WTC11 (cell line): ENCODE measurements around the gene ERFL. TPM values are rescaled to one million over a fixed set of nuclear protein-coding genes. Genes with fewer than 3 reads are reported as not detected.

Experiments used
- ATAC-seq: fragments of 200-7000 bp; cut with Tn5 transposase; 2 replicates; pipeline ENCODE4 v1.10.0; 2021; ENCODE audit warnings: mild to moderate bottlenecking, moderate library complexity
- CTCF ChIA-PET: fragments of 300-600 bp; sonication (Branson Sonifier 250); formaldehyde crosslinking; loops from one replicate; lab custom pipeline; 2021; ENCODE audit warnings: antibody characterized with exemption; lab: Charles Lee
- POLR2A ChIA-PET: fragments of 350-600 bp; sonication (Branson Sonifier 250); formaldehyde crosslinking; loops from one replicate; lab custom pipeline; 2021; ENCODE audit warnings: antibody characterized with exemption; lab: Charles Lee
- DNase-seq: peaks from one replicate; pipeline ENCODE4 v3.0.0; 2021; ENCODE audit warnings: low spot score
- H3K27ac Mint-ChIP-seq: 2 replicates; pipeline ENCODE4 v1.8.0; 2021; ENCODE audit warnings: mixed read lengths
- H3K27me3 Mint-ChIP-seq: 2 replicates; pipeline ENCODE4 v1.8.0; 2021; ENCODE audit warnings: low read depth, mild to moderate bottlenecking, moderate library complexity, mixed read lengths
- H3K36me3 Mint-ChIP-seq: 2 replicates; pipeline ENCODE4 v1.8.0; 2021; ENCODE audit warnings: mixed read lengths
- H3K4me1 Mint-ChIP-seq: 2 replicates; pipeline ENCODE4 v1.8.0; 2022; ENCODE audit warnings: mixed read lengths
- H3K4me3 Mint-ChIP-seq: 2 replicates; pipeline ENCODE4 v1.8.0; 2021; ENCODE audit warnings: mild to moderate bottlenecking, moderate library complexity, mixed read lengths
- H3K9me3 Mint-ChIP-seq: 2 replicates; pipeline ENCODE4 v1.8.0; 2021; ENCODE audit warnings: mixed read lengths
- ATF1 ChIP-seq: sonication (generic); formaldehyde crosslinking; IDR thresholded peaks from 2 replicates; pipeline ENCODE4 v1.8.1; 2023; ENCODE audit warnings: mild to moderate bottlenecking, moderate library complexity, missing genetic modification reagents
- FOXK1 ChIP-seq: sonication (generic); formaldehyde crosslinking; IDR thresholded peaks from 2 replicates; pipeline ENCODE4 v1.8.0; 2022; ENCODE audit warnings: mild to moderate bottlenecking, moderate library complexity, missing genetic modification reagents
- IRF2 ChIP-seq: sonication (generic); formaldehyde crosslinking; IDR thresholded peaks from 2 replicates; pipeline ENCODE4 v1.8.0; 2022; ENCODE audit warnings: low read depth, missing genetic modification reagents, borderline replicate concordance
- JAZF1 ChIP-seq: fragments of 250-450 bp; sonication (Bioruptor Pico); IDR thresholded peaks from 2 replicates; pipeline ENCODE4 v1.9.0; 2021; ENCODE audit warnings: moderate library complexity, mild to moderate bottlenecking, inconsistent platforms
- NFE2L1 ChIP-seq: sonication (generic); formaldehyde crosslinking; IDR thresholded peaks from 2 replicates; pipeline ENCODE4 v1.8.1; 2023; ENCODE audit warnings: missing genetic modification reagents
- NR1H2 ChIP-seq: sonication (generic); formaldehyde crosslinking; IDR thresholded peaks from 2 replicates; pipeline ENCODE4 v1.9.0; 2021; ENCODE audit warnings: mild to moderate bottlenecking, moderate library complexity, missing genetic modification reagents
- SMAD3 ChIP-seq: sonication (generic); formaldehyde crosslinking; IDR thresholded peaks from 2 replicates; pipeline ENCODE4 v1.8.0; 2022; ENCODE audit warnings: missing genetic modification reagents, mild to moderate bottlenecking, borderline replicate concordance
- TEAD4 ChIP-seq: sonication (generic); formaldehyde crosslinking; IDR thresholded peaks from 2 replicates; pipeline ENCODE4 v1.8.0; 2022; ENCODE audit warnings: mild to moderate bottlenecking, missing genetic modification reagents
- ZBTB21 ChIP-seq: sonication (generic); formaldehyde crosslinking; IDR thresholded peaks from 2 replicates; pipeline ENCODE4 v1.8.1; 2023; ENCODE audit warnings: mild to moderate bottlenecking, missing genetic modification reagents, borderline replicate concordance
- ZNF219 ChIP-seq: sonication (generic); formaldehyde crosslinking; IDR thresholded peaks from 2 replicates; pipeline ENCODE4 v1.8.0; 2023; ENCODE audit warnings: missing genetic modification reagents, mild to moderate bottlenecking, borderline replicate concordance
- ZNF263 ChIP-seq: sonication (generic); formaldehyde crosslinking; IDR thresholded peaks from 2 replicates; pipeline ENCODE4 v1.8.1; 2022; ENCODE audit warnings: low read depth, mild to moderate bottlenecking, moderate library complexity, missing genetic modification reagents
- ZNF416 ChIP-seq: fragments of 250-450 bp; sonication (Bioruptor Pico); IDR thresholded peaks from 2 replicates; pipeline ENCODE4 v1.9.0; 2021; ENCODE audit warnings: mild to moderate bottlenecking, inconsistent platforms
- ZNF423 ChIP-seq: fragments of 250-450 bp; sonication (Bioruptor Pico); IDR thresholded peaks from 2 replicates; pipeline ENCODE4 v2.1.2; 2022; ENCODE audit warnings: mild to moderate bottlenecking, moderate library complexity
- total RNA-seq: library from RNA; stranded (reverse); gene quantifications from 3 replicates; pipeline ENCODE4 v1.2.3, GENCODE V29; 2021
- TF ChIP-seq, protein P1 (sequence below): sonication (generic); formaldehyde crosslinking; IDR thresholded peaks from 2 replicates; pipeline ENCODE4 v1.8.0; 2023; ENCODE audit warnings: missing genetic modification reagents
- TF ChIP-seq, protein P2 (sequence below): fragments of 250-450 bp; sonication (Bioruptor Pico); IDR thresholded peaks from 2 replicates; pipeline ENCODE4 v1.9.0; 2021; ENCODE audit warnings: moderate library complexity, mild to moderate bottlenecking, inconsistent platforms, borderline replicate concordance
- TF ChIP-seq, protein P3 (sequence below): sonication (generic); formaldehyde crosslinking; IDR thresholded peaks from 2 replicates; pipeline ENCODE4 v1.8.1; 2023; ENCODE audit warnings: mild to moderate bottlenecking, moderate library complexity, missing genetic modification reagents
- TF ChIP-seq, protein P4 (sequence below): sonication (generic); formaldehyde crosslinking; IDR thresholded peaks from 2 replicates; pipeline ENCODE4 v1.8.0; 2022; ENCODE audit warnings: mild to moderate bottlenecking, missing genetic modification reagents
- TF ChIP-seq, protein P5 (sequence below): sonication (generic); formaldehyde crosslinking; IDR thresholded peaks from 2 replicates; pipeline ENCODE4 v1.8.1; 2022; ENCODE audit warnings: mild to moderate bottlenecking, moderate library complexity, missing genetic modification reagents
- TF ChIP-seq, protein P6 (sequence below): sonication (generic); formaldehyde crosslinking; IDR thresholded peaks from 2 replicates; pipeline ENCODE4 v1.8.1; 2023; ENCODE audit warnings: mild to moderate bottlenecking, missing genetic modification reagents
- TF ChIP-seq, protein P7 (sequence below): sonication (generic); formaldehyde crosslinking; IDR thresholded peaks from 2 replicates; pipeline ENCODE4 v1.8.1; 2023; ENCODE audit warnings: mild to moderate bottlenecking, missing genetic modification reagents, moderate library complexity
- TF ChIP-seq, protein P8 (sequence below): sonication (generic); formaldehyde crosslinking; IDR thresholded peaks from 2 replicates; pipeline ENCODE4 v1.8.1; 2022; ENCODE audit warnings: missing genetic modification reagents, borderline replicate concordance

ERFL gene
- total RNA-seq, 1 experiment from 2014 or later, result 0.31 TPM

DNA sequence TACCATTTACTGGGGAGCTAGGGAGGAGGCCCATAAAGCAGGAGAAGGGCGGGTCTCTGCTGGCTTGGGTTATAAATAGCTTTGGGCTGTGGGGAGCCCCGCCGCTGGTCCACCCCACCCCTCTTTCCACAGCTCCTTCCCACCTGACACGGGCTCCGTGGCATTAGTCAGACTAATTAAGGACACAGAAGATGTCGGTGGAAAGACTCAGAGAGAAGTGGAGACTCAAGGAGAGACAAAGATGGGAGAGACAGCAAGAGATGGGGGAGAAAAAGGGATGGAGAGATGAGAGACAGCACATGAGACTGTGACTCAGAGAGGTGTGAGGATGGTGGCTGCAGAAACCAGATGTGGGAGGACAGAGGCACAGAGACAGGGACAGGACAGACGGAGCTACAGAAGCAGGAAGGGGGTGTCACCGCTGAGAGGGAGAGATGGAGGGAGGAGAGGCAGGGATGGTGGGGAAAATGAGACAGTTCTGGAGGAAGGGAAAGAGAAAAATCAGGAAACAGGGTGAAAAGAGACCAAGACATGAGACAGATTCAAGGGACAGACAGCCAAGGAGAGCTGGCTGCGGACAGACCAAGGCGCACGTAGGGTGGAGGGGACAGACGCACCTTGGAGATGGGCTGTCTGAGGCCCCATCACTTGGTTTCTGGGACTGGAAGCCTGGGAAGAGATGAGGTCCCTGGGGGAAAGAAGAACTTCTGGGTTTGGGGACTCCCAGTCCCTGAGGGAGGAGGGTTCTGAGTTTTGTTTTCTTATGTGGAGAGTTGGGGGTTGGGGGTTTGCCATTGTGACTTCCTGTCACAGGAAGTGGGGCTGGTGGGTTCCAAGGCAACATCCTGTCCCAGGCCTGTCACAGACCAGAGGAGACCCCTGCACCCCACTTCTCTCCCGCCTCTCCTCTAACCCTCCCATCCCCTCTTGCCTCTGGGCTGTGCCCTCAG lies 41.2 kb downstream of the ERFL start (continued):
- TF ChIP-seq TEAD4 (no peak), JAZF1 (CRISPR knock-in tag) (no peak), IRF2 (CRISPR knock-in tag) (no peak), ZNF416 (CRISPR knock-in tag) (no peak)
- TF ChIP-seq, protein P1, sequence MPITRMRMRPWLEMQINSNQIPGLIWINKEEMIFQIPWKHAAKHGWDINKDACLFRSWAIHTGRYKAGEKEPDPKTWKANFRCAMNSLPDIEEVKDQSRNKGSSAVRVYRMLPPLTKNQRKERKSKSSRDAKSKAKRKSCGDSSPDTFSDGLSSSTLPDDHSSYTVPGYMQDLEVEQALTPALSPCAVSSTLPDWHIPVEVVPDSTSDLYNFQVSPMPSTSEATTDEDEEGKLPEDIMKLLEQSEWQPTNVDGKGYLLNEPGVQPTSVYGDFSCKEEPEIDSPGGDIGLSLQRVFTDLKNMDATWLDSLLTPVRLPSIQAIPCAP, result no peak
- TF ChIP-seq, protein P2, sequence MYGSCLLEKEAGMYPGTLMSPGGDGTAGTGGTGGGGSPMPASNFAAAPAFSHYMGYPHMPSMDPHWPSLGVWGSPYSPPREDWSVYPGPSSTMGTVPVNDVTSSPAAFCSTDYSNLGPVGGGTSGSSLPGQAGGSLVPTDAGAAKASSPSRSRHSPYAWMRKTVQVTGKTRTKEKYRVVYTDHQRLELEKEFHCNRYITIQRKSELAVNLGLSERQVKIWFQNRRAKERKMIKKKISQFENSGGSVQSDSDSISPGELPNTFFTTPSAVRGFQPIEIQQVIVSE, result no peak
- TF ChIP-seq, all 79 proteins: peak for 0

DNA sequence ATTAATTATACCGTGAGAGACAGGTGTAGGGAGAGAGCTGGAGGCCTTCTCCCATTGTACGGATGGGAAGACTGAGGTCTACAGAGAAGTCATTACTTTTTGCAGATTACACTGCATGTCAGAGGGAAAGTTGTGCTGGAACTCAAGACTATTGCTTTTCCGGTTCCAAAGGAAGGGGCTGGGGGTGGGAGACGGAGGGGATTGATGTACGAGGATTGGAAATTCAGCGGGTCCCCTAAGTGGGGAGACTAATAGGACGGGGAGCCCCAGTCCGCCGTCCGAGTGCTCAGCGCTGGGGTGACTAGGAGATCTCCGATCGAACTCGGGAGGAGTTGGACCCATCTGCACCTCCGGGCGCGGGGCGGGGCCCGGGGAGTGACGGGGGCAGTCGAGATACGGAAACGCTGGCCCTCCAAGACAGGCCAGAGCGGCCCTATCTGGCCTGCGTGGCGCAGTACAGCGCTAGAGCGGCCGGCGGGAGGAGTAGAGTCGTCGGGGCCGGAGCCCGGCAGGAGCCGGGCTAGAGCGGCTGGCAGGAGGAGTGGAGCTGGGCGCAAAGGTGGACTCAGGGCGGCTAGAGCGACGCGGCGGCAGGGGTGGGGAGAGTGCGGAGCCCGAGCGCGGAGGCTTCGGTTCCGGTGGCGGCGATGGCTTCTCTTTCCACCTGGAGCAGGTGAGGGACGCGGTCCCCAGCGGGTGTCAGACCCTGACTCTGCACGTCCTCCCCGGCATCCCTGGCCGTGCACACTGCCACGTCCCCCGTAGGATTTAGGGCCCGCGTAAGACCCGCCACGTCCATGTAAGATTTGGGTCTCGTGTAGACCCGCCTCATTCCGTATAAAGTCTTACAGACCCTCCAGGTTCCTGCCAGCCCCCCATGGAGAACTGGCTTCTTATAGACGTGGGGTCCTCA lies 44.2 kb downstream of the ERFL start:
- peak overlapping the region; percentile 94 for H3K4me3 Mint-ChIP-seq
- H3K4me1 Mint-ChIP-seq, result peaks cover 43% of the 10 kb centered on the region
- ATAC-seq (peak; percentile 94), DNase-seq (peak; percentile 96)
- CTCF ChIA-PET, result interaction anchor here (0.6 to 4.7 kb wide), 14 partner anchors 9 to 194 kb away, joined by 3 to 46 read pairs (median 3); no protein-coding TSS in a partner anchor
- no peaks in the 10 kb centered on the region for H3K9me3 Mint-ChIP-seq
- H3K27ac Mint-ChIP-seq, result peak overlapping the region; percentile 79
- POLR2A ChIA-PET, result interaction anchor here (0.6 to 2.4 kb wide), 3 partner anchors 11 to 75 kb away, joined by 3 to 10 read pairs (median 10); partner anchors contain the start of genes RABAC1 and RPS19
- H3K36me3 Mint-ChIP-seq, result no peaks in the 10 kb centered on the region
- H3K27me3 Mint-ChIP-seq, result peaks cover 26% of the 10 kb centered on the region
- TF ChIP-seq, protein P3, sequence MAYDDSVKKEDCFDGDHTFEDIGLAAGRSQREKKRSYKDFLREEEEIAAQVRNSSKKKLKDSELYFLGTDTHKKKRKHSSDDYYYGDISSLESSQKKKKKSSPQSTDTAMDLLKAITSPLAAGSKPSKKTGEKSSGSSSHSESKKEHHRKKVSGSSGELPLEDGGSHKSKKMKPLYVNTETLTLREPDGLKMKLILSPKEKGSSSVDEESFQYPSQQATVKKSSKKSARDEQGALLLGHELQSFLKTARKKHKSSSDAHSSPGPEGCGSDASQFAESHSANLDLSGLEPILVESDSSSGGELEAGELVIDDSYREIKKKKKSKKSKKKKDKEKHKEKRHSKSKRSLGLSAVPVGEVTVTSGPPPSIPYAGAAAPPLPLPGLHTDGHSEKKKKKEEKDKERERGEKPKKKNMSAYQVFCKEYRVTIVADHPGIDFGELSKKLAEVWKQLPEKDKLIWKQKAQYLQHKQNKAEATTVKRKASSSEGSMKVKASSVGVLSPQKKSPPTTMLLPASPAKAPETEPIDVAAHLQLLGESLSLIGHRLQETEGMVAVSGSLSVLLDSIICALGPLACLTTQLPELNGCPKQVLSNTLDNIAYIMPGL, result peak; percentile 51; the same call in 1 of the 2 replicates
- TF ChIP-seq SMAD3 (CRISPR knock-in tag) (no peak), NFE2L1 (CRISPR knock-in tag) (peak; percentile 65), FOXK1 (peak; percentile 72), ZNF219 (CRISPR knock-in tag) (no peak), ZBTB21 (peak; percentile 67; the same call in 1 of the 2 replicates), ZNF263 (CRISPR knock-in tag) (no peak), ATF1 (no peak), NR1H2 (CRISPR knock-in tag) (no peak), ZNF423 (CRISPR knock-in tag) (no peak)
- TF ChIP-seq, protein P1, result no peak
- TF ChIP-seq, protein P4, sequence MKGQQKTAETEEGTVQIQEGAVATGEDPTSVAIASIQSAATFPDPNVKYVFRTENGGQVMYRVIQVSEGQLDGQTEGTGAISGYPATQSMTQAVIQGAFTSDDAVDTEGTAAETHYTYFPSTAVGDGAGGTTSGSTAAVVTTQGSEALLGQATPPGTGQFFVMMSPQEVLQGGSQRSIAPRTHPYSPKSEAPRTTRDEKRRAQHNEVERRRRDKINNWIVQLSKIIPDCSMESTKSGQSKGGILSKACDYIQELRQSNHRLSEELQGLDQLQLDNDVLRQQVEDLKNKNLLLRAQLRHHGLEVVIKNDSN (CRISPR knock-in tag), result no peak
- TF ChIP-seq, protein P2, result no peak
- TF ChIP-seq, protein P5, sequence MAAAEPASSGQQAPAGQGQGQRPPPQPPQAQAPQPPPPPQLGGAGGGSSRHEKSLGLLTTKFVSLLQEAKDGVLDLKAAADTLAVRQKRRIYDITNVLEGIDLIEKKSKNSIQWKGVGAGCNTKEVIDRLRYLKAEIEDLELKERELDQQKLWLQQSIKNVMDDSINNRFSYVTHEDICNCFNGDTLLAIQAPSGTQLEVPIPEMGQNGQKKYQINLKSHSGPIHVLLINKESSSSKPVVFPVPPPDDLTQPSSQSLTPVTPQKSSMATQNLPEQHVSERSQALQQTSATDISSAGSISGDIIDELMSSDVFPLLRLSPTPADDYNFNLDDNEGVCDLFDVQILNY (CRISPR knock-in tag), result peak; percentile 33; the same call in 1 of the 2 replicates
- TF ChIP-seq, protein P6, sequence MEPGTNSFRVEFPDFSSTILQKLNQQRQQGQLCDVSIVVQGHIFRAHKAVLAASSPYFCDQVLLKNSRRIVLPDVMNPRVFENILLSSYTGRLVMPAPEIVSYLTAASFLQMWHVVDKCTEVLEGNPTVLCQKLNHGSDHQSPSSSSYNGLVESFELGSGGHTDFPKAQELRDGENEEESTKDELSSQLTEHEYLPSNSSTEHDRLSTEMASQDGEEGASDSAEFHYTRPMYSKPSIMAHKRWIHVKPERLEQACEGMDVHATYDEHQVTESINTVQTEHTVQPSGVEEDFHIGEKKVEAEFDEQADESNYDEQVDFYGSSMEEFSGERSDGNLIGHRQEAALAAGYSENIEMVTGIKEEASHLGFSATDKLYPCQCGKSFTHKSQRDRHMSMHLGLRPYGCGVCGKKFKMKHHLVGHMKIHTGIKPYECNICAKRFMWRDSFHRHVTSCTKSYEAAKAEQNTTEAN (CRISPR knock-in tag), result no peak
- TF ChIP-seq, protein P7, sequence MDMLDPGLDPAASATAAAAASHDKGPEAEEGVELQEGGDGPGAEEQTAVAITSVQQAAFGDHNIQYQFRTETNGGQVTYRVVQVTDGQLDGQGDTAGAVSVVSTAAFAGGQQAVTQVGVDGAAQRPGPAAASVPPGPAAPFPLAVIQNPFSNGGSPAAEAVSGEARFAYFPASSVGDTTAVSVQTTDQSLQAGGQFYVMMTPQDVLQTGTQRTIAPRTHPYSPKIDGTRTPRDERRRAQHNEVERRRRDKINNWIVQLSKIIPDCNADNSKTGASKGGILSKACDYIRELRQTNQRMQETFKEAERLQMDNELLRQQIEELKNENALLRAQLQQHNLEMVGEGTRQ (CRISPR knock-in tag), result no peak
- TF ChIP-seq, protein P8, sequence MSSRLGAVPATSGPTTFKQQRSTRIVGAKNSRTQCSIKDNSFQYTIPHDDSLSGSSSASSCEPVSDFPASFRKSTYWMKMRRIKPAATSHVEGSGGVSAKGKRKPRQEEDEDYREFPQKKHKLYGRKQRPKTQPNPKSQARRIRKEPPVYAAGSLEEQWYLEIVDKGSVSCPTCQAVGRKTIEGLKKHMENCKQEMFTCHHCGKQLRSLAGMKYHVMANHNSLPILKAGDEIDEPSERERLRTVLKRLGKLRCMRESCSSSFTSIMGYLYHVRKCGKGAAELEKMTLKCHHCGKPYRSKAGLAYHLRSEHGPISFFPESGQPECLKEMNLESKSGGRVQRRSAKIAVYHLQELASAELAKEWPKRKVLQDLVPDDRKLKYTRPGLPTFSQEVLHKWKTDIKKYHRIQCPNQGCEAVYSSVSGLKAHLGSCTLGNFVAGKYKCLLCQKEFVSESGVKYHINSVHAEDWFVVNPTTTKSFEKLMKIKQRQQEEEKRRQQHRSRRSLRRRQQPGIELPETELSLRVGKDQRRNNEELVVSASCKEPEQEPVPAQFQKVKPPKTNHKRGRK (CRISPR knock-in tag), result no peak
